K562 (cell line): ENCODE results near the gene ADAMTS15. TPM values are rescaled to one million over a fixed set of nuclear protein-coding genes. Genes with fewer than 3 reads are reported as not detected.

Source experiments
- ATAC-seq: fragments of 200-7000 bp; cut with Tn5 transposase; 3 replicates; pipeline ENCODE4 v1.9.1; 2020; ENCODE audit warnings: moderate library complexity
- BruUV-seq: library from RNA; stranded (reverse); fragments of 400-500 nt; replicated peaks from 2 replicates; lab custom pipeline; 2021; lab: Mats Ljungman, UMichigan
- CTCF ChIA-PET: fragments of 300-600 bp; formaldehyde crosslinking; extraction: SDS; loops from one replicate; lab custom pipeline; 2021; ENCODE audit warnings: low intra/inter-chr PET ratio; lab: Yijun Ruan, JAX
- POLR2A ChIA-PET: fragments of 300-600, 350-650 bp; sonication (Branson Sonifier 250); formaldehyde crosslinking; extraction: SDS; loops from one replicate; lab custom pipeline; 2021; ENCODE audit warnings: antibody characterized with exemption, inconsistent platforms; lab: Yijun Ruan, JAX
- DNase-seq, 4 experiments: peaks; one replicate each; pipeline versions ENCODE4 v3.0.0 to v3.0.0-alpha.2; 2011 to 2018; ENCODE audit warnings: low spot score in 3 of 4, mixed read lengths in 3 of 4; ENCODE audit errors: extremely low read depth in 1 of 4
- FAIRE-seq: peaks from 2 replicates; lab custom pipeline; 2011; peaks lifted over from hg19 to GRCh38; lab: Jason Lieb, UNC
- H2AFZ ChIP-seq: 2 replicates; pipeline ENCODE4 v1.6.0; 2011; ENCODE audit warnings: low read depth, low read length, control low read depth, inconsistent platforms
- H3K27ac ChIP-seq: fragments of 200-600 bp; 3 replicates; pipeline ENCODE4 v1.8.0; 2011; ENCODE audit warnings: low read depth, mild to moderate bottlenecking, control low read depth, inconsistent platforms, low read length, moderate library complexity, mixed read lengths; ENCODE audit errors: extremely low read depth
- H3K27me3 ChIP-seq, 2 experiments: fragments of 300-600 bp in 1 of 2; 2 replicates in 1 of 2; 3 replicates in 1 of 2; pipeline versions ENCODE4 v1.6.0 to v1.8.0; 2011; ENCODE audit warnings: inconsistent platforms in 2 of 2, low read length in 2 of 2, mild to moderate bottlenecking in 1 of 2, mixed read lengths in 1 of 2, moderate library complexity in 1 of 2; ENCODE audit not compliant: control insufficient read depth in 2 of 2, insufficient read depth in 2 of 2
- H3K36me3 ChIP-seq: fragments of 300-600 bp; 3 replicates; pipeline ENCODE4 v1.8.0; 2011; ENCODE audit warnings: mild to moderate bottlenecking, low read length, inconsistent platforms; ENCODE audit not compliant: control insufficient read depth, insufficient read depth
- H3K4me1 ChIP-seq, 2 experiments: fragments of 200-600 bp in 1 of 2; replicated peaks in 1 of 2; 2 replicates in 1 of 2; 3 replicates in 1 of 2; pipeline versions ENCODE4 v1.5.1 to v1.8.0; 2011; ENCODE audit warnings: inconsistent platforms in 2 of 2, low read length in 2 of 2, mild to moderate bottlenecking in 1 of 2, mixed read lengths in 1 of 2, moderate library complexity in 1 of 2; ENCODE audit not compliant: control insufficient read depth in 2 of 2, insufficient read depth in 2 of 2
- H3K4me2 ChIP-seq: 2 replicates; pipeline ENCODE4 v1.6.1; 2011; ENCODE audit warnings: low read length, control low read depth, inconsistent platforms, mixed read lengths; ENCODE audit not compliant: insufficient read depth
- H3K4me3 ChIP-seq: fragments of 200-600 bp; sonication (generic), shearing (Covaris generic); 2 replicates; pipeline ENCODE4 v1.5.1; 2016; ENCODE audit warnings: control low read depth, inconsistent platforms
- H3K79me2 ChIP-seq: fragments of 200-600 bp; 3 replicates; pipeline ENCODE4 v1.8.0; 2011; ENCODE audit warnings: low read length, inconsistent platforms; ENCODE audit not compliant: control insufficient read depth, insufficient read depth
- H3K9ac ChIP-seq, 2 experiments: 2 replicates each; pipeline versions ENCODE4 v1.6.0 to v1.6.1; 2011; ENCODE audit warnings: low read depth in 2 of 2, low read length in 2 of 2, control low read depth in 1 of 2, inconsistent platforms in 1 of 2, mild to moderate bottlenecking in 1 of 2, mixed read lengths in 1 of 2; ENCODE audit not compliant: insufficient read depth in 1 of 2
- H3K9me1 ChIP-seq: one replicate; pipeline ENCODE4 v1.6.0; 2011; ENCODE audit warnings: inconsistent platforms, mild to moderate bottlenecking, low read length, moderate library complexity; ENCODE audit not compliant: control insufficient read depth, insufficient read depth
- H3K9me3 ChIP-seq: replicated peaks from 2 replicates; pipeline ENCODE4 v1.5.1; 2011; ENCODE audit warnings: low read depth, low read length, inconsistent platforms; ENCODE audit not compliant: control insufficient read depth, insufficient read depth
- H4K20me1 ChIP-seq: replicated peaks from 2 replicates; pipeline ENCODE4 v1.6.1; 2011; ENCODE audit warnings: low read length, inconsistent platforms, mixed read lengths; ENCODE audit not compliant: control insufficient read depth, insufficient read depth
- BDP1 ChIP-seq: IDR thresholded peaks from 3 replicates; pipeline ENCODE4 v1.6.1; 2011; ENCODE audit not compliant: insufficient read length, insufficient read depth
- BRD4 ChIP-seq: fragments of 200-600 bp; sonication (generic); IDR thresholded peaks from 2 replicates; pipeline ENCODE4 v1.6.1; 2017; ENCODE audit warnings: inconsistent platforms
- C11orf30 ChIP-seq: fragments of 450-650 bp; IDR thresholded peaks from 2 replicates; pipeline ENCODE4 v1.6.1; 2016; ENCODE audit warnings: low read depth, mild to moderate bottlenecking
- FOSL1 ChIP-seq: fragments of 200-800 bp; sonication (Bioruptor generic); conservative IDR thresholded peaks from 2 replicates; pipeline ENCODE4 v1.6.1; 2016; ENCODE audit warnings: missing genetic modification characterization, missing compliant biosample characterization
- GATAD2A ChIP-seq: fragments of 450-650 bp; IDR thresholded peaks from 2 replicates; pipeline ENCODE4 v1.6.1; 2017
- HMGN3 ChIP-seq: IDR thresholded peaks from 2 replicates; pipeline ENCODE4 v1.6.1; 2011; ENCODE audit warnings: borderline replicate concordance, low read depth, mild to moderate bottlenecking, mixed read lengths, low read length; ENCODE audit not compliant: insufficient read length; ENCODE audit errors: extremely low read depth
- HOXB6 ChIP-seq: fragments of 250-450 bp; sonication (Bioruptor Pico); IDR thresholded peaks from 2 replicates; pipeline ENCODE4 v1.5.1; 2022; ENCODE audit warnings: mild to moderate bottlenecking, borderline replicate concordance
- MAFG ChIP-seq: fragments of 450-650 bp; conservative IDR thresholded peaks from 2 replicates; pipeline ENCODE4 v1.6.1; 2016; ENCODE audit warnings: missing genetic modification characterization, missing compliant biosample characterization
- MEF2A ChIP-seq: IDR thresholded peaks from 2 replicates; pipeline ENCODE4 v1.6.1; 2011; ENCODE audit warnings: low read depth, mild to moderate bottlenecking, low read length, moderate library complexity; ENCODE audit not compliant: control insufficient read depth
- NEUROD1 ChIP-seq: fragments of 150-350 bp; IDR thresholded peaks from 2 replicates; pipeline ENCODE4 v1.6.1; 2014; ENCODE audit warnings: borderline replicate concordance, low read length, low read depth; ENCODE audit not compliant: partially characterized antibody
- NFIX ChIP-seq: fragments of 250-450 bp; sonication (Bioruptor Pico); IDR thresholded peaks from 2 replicates; pipeline ENCODE4 v1.4.0; 2020; ENCODE audit warnings: low read depth, mild to moderate bottlenecking, moderate library complexity
- PCBP1 ChIP-seq: fragments of 200-400 bp; formaldehyde crosslinking; IDR thresholded peaks from 2 replicates; pipeline ENCODE4 v1.6.1; 2018; ENCODE audit warnings: mild to moderate bottlenecking, low read depth, low read length; ENCODE audit not compliant: poor library complexity, severe bottlenecking
- RBM34 ChIP-seq: fragments of 200-400 bp; formaldehyde crosslinking; IDR thresholded peaks from 2 replicates; pipeline ENCODE4 v1.6.1; 2018; ENCODE audit warnings: low read length, borderline replicate concordance; ENCODE audit not compliant: insufficient read depth
- RCOR1 ChIP-seq, 2 experiments: IDR thresholded peaks; 2 replicates each; pipeline ENCODE4 v1.6.1; 2012; ENCODE audit warnings: low read depth in 2 of 2, low read length in 2 of 2, borderline replicate concordance in 1 of 2, improper control_type of control experiment in 1 of 2
- ZC3H11A ChIP-seq: IDR thresholded peaks from 2 replicates; pipeline ENCODE4 v1.6.1; 2012; ENCODE audit warnings: low read depth, low read length, improper control_type of control experiment
- ZNF140 ChIP-seq: fragments of 250-450 bp; sonication (Bioruptor Pico); IDR thresholded peaks from 2 replicates; pipeline ENCODE4 v1.8.0; 2021; ENCODE audit warnings: moderate library complexity, mild to moderate bottlenecking, inconsistent platforms
- ZNF764 ChIP-seq: fragments of 250-450 bp; sonication (Bioruptor Pico); IDR thresholded peaks from 2 replicates; pipeline ENCODE4 v1.4.0; 2020; ENCODE audit warnings: low read depth, mild to moderate bottlenecking, moderate library complexity
- WGBS: fragments of 100-300 bp; shearing (Covaris generic); methylation state at CpG from one replicate; pipeline ENCODE4 v1.1.6; 2016; ENCODE audit warnings: low coverage, mixed read lengths; ENCODE audit not compliant: insufficient coverage; ENCODE audit errors: missing lambda C conversion rate; 5-methylcytosine and 5-hydroxymethylcytosine counted together
- in situ Hi-C: fragments of 300-500 bp; cut with MboI; formaldehyde crosslinking; loops from 4 replicates; pipeline ENCODE4 v1.15.0; 2018; ENCODE audit warnings: inconsistent platforms, mixed read lengths
- intact Hi-C: fragments of 100-400 bp; cut with micrococcal nuclease; formaldehyde crosslinking; loops from 2 replicates; pipeline ENCODE4 v1.14.2; 2022
- polyA plus RNA-seq, 8 experiments: library from polyadenylated mRNA; depleted of rRNA in 4 of 8; stranded (reverse) in 5 of 8; unstranded in 3 of 8; fragments of >200 nt; fragmentation: Nextera tagmentation in 2 of 8; fragmentation: Illumina TruSeq in 1 of 8; extraction: Ambion mirVana in 2 of 8; extraction: Trizol in 1 of 8; gene quantifications; 2 replicates each; pipeline versions ENCODE4 v1.2.1 to v1.2.3, GENCODE V29; 2011 to 2014; ENCODE audit warnings: inconsistent platforms in 1 of 8, missing spikeins in 1 of 8
- total RNA-seq, 7 experiments: library from RNA; depleted of rRNA in 6 of 7; stranded (reverse); fragments of >200 nt in 6 of 7; fragmentation: Illumina TruSeq in 2 of 7; extraction: Trizol in 2 of 7; gene quantifications; 2 replicates each; pipeline versions ENCODE4 v1.2.1 to v1.2.3, GENCODE V29; 2011 to 2021; ENCODE audit warnings: low replicate concordance in 1 of 7

ADAMTS15 gene
- total and polyA plus RNA-seq, 9 of the 15 experiments (the other 6 are each of a cell fraction or from before 2014, with no cell fraction given): 0.04 TPM; not detected in 8

- no peak overlapping the region for H3K27ac ChIP-seq
- TF ChIP-seq HOXB6 (no peak), BRD4 (no peak)
- TF ChIP-seq, all 486 proteins: peak for 0
- no peak overlapping the region for H2AFZ ChIP-seq
- POLR2A ChIA-PET: no interaction called here
- DNase-seq (no peak), FAIRE-seq (no peak), ATAC-seq (no peak)
- no peaks in the 10 kb centered on the region for H3K36me3 ChIP-seq
- no peaks in the 10 kb centered on the region; a peak in 1 of 5 replicates for H3K27me3 ChIP-seq
- no peaks in the 10 kb centered on the region for H4K20me1 ChIP-seq
- no peak overlapping the region for H3K4me2 ChIP-seq
- intact Hi-C loops: no loop called here
- in situ Hi-C loops: no loop called here
- H3K9me1 ChIP-seq: no peaks in the 10 kb centered on the region
- 0 out of 2 replicates have a peak, but pooled peaks cover 2% of the 10 kb centered on the region for H3K9me3 ChIP-seq
- H3K79me2 ChIP-seq: no peaks in the 10 kb centered on the region
- no peak overlapping the region for H3K4me3 ChIP-seq
- 1% methylated on average over 8 of the region's 8 CpGs for WGBS
- BruUV-seq: no TSS peak
- H3K4me1 ChIP-seq: no peaks in the 10 kb centered on the region
- no peak overlapping the region for H3K9ac ChIP-seq
- CTCF ChIA-PET: no interaction called here
Observed at GRCh38 chr11:130510407-130511006, 62.1 kb downstream of the ADAMTS15 start.

- Histone ChIP-seq H3K4me1 (no peaks in the 10 kb centered on the region), H4K20me1 (no peaks in the 10 kb centered on the region), H3K27ac (no peak overlapping the region), H3K79me2 (no peaks in the 10 kb centered on the region), H3K9me3 (0 out of 2 replicates have a peak, but pooled peaks cover 2% of the 10 kb centered on the region), H3K9me1 (no peaks in the 10 kb centered on the region), H2AFZ (no peak overlapping the region; the same call in 1 of the 2 replicates), H3K36me3 (no peaks in the 10 kb centered on the region), H3K9ac (no peak overlapping the region), H3K4me2 (no peak overlapping the region), H3K27me3 (peaks cover 0 to 7% of the 10 kb centered on the region in 2 experiments; a peak in 2 of 5 replicates), H3K4me3 (no peak overlapping the region)
- WGBS: 4% methylated on average over 2 of the region's 2 CpGs
- DNase-seq (no peak), ATAC-seq (no peak), FAIRE-seq (no peak)
- CTCF ChIA-PET: no interaction called here
- in situ Hi-C loops (no loop called here), intact Hi-C loops (no loop called here)
- POLR2A ChIA-PET: no interaction called here
- TF ChIP-seq FOSL1 (tag) (peak; percentile 82), MAFG (tag) (peak; percentile 50), BDP1 (no peak), ZC3H11A (no peak), GATAD2A (no peak), NFIX (CRISPR knock-in tag) (no peak), NEUROD1 (no peak), PCBP1 (no peak), ZNF140 (no peak), RBM34 (no peak), MEF2A (no peak), HMGN3 (no peak), RCOR1 (IDR thresholded peaks at IDR 0.05; ENCODE audit: borderline replicate concordance in 1 of 2, low read depth in 2 of 2, low read length in 2 of 2) (no peak), C11orf30 (peak; percentile 13; the same call in 1 of the 2 replicates), ZNF764 (no peak)
- BruUV-seq: no TSS peak
Observed at GRCh38 chr11:130511765-130512164, 63.3 kb downstream of the ADAMTS15 start.
